GM18867 (cell line): ENCODE measurements around the gene ZSCAN20.

Source experiments
- ATAC-seq: cut with Tn5 transposase; IDR thresholded peaks from one replicate; pipeline ENCODE4 v1.9.1; 2021; ENCODE audit warnings: mild to moderate bottlenecking, moderate library complexity; ENCODE audit not compliant: unreplicated experiment

Gene ZSCAN20

DNA sequence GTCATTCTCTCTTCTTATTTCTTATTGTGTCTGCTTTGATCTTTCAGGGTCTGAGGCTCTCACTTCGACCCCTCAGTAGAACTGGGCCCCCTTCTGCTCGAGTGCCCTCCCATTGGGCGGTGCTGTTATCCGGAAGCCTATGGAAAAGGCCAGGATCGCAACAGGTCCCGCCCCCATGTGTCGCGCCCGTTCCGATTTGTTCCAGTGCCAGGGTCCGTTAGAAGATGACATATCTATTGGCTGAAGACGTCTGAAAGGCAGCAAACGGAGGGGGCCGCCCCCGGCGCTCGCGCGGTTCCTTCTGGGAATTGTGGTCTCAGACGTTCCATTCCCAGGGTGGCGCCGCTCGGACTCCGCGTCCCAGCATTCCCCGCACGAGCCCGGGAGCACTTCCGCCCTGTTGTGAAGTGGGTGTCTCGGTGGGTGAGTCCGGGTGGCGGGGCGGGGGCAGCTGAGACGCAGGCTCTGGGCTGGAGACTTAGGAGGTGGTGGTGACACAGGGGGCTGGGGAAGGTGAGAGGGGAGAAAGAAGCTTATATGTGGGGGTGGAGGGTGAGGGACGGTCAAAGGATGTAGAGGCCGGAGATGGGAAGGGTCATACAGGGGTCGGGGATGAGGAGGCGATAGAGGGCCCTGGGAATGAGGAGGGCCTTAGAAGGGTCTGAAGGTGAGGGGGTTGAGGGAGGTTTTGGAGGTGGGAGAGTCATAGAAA, at the start of gene ZSCAN20:
Gene ZSCAN20, plus strand, starts transcription at position 377 of the 712 bp plus-strand sequence. CDS start 6,644 bp downstream, outside the sequence.
- peak; percentile 94 for ATAC-seq

- no peak for ATAC-seq
These were observed 48.2 kb upstream of the ZSCAN20 start for GRCh38 chr1:33424205-33424604.

DNA sequence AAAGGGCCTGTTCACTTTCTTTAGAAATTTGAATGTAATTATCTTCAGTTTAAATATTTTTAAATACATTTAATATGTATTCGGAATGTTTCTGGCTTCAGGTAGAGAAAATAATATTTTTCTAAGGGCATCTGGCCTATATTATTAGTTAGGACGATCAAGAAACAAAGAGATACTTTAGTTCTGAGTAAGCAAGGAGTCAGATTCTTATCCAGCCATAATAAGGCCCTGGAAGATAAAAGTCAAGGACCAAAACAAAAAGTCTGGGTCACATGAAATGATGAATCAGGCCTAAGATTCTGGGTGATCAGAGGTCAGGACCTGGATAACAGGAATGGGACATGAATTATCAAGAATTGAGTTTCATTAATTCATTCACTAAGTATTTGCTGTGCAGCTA, 47.8 kb upstream of the ZSCAN20 start:
- no peak for ATAC-seq

DNA sequence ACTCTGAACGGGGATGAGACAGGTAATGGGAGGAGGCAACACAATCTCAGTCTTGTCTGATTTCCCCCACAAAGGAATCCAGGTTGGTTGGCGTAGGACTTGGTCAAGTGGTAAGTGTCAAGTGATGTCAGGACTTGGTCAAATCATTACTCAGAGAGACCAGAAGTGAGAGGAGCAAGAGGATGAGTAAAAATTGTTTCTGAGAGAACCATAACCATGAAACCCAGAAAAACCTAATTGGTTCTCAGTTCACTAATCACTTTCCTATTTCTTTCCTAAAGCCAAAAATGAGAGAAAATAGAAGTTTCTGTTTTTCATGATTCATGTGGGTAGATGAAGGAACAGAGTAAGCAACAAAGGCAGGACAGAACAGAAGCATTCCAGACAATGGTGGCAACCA, 46.5 kb upstream of the ZSCAN20 start:
- no peak for ATAC-seq

DNA sequence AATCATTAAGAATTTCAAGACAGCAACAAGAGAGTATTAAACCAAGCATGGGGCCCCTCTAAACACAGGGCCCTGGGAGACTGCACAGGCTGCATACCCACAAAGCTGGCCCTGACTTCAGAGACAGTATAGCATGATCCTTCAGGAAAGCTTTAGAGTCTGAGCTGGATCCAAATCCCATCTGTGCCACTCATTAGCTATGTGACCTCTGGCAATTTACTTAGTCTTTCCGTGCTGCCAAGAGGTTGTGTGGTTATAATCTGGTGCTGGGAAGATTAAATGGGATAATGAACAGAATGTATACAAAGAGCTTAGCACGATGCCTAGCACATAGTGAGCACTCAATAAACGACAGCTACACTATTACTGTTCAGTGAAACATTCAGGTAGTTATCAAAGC, 45.5 kb upstream of the ZSCAN20 start:
- no peak for ATAC-seq

DNA sequence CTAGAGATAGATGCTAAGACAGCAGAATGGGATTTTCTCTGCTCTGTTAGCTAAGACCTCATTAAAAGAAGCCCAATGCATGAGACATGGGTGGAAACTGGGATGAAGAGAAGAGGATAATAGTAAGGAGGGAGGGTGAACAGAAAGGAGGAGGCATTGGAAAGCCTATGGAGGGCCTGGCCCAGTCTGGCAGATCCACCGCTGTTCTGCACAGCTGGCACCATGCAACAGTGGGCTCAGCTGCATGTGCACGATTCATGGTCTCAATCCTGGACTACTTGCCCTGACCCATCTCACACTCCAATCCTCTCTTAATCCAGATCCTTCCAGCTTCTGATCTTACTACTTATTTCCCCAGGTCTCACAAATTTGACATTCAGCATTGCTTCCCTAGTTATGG, 43.8 kb upstream of the ZSCAN20 start:
- no peak for ATAC-seq

DNA sequence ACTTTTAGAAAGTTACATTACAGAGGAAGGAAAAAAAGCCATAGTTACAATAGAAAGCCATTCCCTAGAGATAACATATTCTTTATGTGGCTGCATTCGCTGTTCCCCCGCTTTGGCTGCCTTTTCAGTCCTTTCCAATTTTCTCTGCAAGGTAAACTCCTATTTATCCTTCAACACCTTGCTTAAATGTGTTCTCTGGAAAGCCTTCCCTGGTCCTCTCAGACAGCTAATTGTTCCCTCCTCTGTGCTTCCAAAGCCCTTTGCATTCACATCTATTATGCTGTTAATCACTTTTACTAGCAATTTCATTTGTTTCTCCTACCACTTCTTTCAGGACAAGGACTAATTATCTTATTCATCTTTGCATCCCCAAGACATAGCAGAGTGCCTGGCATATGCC, 43.1 kb upstream of the ZSCAN20 start:
- ATAC-seq, result no peak

- ATAC-seq, result peak; percentile 1
These were observed 42.4 kb upstream of the ZSCAN20 start for GRCh38 chr1:33429856-33430691.

- ATAC-seq, result peak; percentile 96
These were observed 41.5 kb upstream of the ZSCAN20 start, which contains the start of gene PHC2 for GRCh38 chr1:33430692-33431593. PHC2 (minus strand) TSS chr1:33431095; CDS start chr1:33375539, 55,556 bp downstream.

DNA sequence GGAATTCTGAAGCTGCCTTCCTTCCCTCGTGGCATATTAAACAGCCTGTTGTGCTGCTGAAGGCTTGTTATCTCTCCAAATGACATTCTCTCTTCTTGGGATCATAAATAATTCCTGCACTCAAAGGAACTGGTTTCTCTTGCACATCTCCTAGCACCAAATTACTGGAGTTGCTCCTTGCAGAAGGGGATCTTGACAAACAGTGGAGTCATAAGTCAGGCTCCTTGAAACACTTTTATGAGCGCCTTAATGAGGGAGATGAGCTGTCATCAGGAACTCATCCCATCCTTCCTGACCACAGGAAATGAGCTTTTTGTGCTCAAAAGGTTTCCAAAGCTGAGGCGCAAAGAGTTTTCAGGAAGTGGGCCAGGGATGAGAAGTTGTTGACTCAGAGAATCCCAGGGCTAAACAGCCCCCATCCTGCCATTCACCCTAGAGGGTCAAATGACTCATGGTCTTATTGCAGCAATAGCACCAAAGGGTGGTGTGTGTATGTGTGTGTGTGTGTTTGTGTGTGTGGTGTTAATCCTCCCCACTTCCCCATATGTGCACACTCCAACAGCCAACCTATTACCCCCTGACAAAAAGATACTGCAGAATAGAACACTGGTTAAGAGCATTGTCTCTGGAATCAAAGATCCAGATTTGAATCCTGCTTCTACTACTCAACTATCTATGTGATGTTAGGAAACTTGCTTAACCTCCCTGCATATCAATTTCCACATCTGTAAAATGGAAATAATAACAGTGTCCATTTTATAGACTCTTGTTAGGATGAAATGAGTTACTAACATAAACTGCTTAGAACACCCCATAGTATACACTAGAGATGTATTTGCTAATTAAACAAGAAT, 38.7 kb upstream of the ZSCAN20 start:
- ATAC-seq, result no peak

DNA sequence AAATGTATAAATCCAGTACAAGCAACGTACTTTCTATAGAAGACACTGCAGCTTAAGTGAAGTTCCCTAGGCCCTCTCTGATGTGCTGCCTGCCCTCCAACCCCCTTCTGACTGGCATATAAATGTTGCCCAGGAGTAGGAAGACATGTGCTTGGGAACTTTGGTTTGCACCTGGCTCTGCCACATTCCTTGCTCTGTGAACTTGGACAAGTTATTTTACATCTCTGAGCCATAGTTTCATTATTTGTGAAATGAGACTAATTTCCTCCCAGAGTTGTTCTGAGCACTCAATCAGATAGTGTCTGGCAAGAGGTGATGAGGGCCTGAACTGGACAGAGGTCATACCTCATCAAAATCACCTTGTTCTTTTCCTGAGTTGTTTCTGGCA, 38.1 kb upstream of the ZSCAN20 start:
- ATAC-seq, result no peak

DNA sequence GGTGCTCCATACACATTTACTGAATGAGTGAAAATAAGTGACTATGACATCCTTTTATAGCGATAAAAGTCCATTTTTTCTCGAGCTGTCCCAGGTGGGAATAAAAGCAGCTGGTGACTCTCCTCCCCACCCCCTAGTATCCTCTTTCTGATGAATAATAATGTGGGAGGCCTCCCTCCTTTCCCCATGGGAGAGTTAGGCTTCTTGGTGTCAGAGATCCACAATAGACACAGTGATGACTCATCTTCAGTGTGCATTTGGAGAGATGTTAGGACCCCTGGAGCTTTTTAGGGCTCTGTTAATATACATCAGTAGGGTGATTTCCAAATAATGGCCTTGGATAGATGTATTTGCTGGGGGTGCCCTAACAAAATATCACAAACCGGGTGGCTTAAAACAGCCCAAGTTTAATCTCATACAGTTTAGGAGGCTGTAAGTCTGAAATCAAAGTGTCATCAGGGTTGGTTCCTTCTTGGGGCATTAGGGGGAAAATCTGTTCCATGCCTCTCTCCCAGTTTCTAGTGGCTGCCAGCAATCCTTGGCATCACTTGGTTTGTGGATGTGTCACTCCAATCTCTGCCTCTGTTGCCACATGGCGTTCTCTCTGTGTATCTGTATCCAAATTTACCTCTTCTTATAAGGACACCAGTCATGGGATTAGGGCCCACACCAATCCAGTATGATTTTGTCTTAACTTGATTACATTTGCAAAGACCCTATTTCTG, 37.2 kb upstream of the ZSCAN20 start:
- no peak for ATAC-seq

DNA sequence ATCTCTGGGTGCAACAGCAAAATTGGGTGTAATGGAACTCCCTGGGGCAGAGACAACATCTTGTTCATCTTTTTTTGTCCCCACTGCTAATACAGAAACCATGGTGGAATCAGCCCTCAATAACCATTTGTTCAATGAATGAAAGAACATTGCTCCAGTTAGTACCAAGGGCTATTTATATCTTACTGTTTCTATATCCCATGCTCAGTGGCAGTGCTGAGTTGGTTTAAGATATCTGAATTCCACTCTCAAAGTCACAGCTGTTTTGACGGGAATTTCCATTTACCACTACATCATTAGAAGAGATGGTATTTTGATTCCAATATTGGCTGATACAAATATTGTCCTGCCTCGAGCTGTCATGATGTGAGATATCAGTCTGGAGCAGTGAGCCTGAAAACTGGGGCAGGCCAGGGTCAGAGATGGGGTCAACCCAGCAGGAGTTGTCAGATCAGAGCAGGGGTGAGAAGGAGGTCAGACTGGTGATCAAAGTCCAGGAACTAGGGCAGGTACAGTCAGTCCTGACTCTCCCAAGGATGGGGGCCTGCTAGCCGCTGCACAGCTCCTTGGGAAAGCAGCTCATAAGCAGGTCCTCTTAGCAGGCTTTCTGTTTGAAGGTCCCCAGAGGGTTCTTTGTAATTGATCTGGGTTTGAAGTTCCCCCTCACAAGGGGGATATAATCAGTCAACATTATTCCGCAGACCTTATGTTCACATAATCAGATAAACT, 35.7 kb upstream of the ZSCAN20 start:
- ATAC-seq, result no peak

DNA sequence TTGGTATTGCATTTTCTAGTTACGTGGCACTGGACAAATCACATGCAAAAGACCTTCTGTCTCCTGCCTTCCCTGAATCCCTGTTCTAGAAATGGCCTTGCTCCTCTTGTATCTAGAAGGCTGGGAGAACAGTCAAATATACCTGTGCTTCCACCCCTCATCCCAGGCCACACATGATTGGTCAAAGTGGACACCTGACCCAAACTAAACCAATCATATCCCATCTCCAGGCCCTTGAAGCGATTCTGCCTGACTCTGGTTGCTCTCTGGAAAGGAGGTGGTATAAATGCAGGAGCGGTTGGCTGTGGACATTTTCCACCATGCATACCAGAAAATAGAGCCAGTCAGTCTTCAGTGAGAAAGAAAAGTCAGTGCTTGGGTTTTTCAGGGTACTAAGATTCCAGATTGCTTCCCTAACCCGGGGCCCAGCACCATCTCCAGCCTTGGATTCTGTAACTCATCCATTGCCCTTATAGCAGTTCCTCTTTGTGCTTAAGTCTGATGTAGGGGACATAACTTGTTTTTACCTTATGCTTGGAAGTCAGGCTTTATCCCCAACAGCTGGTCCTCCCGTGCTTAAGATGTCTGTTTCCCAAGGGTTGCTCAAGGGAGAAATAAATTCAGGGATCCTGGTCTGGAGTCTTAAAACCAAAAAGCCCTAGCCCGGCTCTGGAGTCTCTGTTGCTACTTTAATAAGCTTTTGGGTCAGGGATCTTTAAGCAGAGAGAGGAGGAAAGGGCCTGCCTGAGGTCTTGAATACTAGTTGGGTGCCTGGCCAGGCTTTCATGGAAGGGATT, 33.9 kb upstream of the ZSCAN20 start:
- ATAC-seq, result no peak

DNA sequence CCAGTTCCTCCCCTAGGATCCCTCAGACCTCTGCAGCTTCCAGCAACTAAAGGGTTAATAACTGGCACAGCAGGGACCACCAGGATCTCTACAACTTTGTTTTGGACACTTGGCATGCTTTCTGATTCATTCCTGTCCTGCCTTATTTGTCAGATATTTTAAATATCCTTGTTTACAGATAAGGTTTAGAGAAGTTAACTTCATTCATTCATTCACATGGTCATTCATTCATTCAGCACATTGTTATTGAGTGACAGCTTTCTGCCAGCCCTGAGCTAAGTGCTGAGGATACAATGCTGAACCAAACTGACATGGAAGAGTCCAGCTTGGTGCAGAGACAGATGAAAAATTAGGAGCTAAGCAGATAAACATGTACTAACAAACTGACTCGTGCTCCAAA, 32.8 kb upstream of the ZSCAN20 start:
- ATAC-seq, result no peak

GRCh38 chr1:33441088-33441745, 31.2 kb upstream of the ZSCAN20 start:
- ATAC-seq, result no peak

- ATAC-seq, result no peak
These were observed 30.3 kb upstream of the ZSCAN20 start for GRCh38 chr1:33442141-33442540.
